Measurements from ENCODE around the gene SGPP2.

The SGPP2 gene

GRCh38 chr2:222566229-222566628, 141.9 kb downstream of the SGPP2 start:
- Histone ChIP-seq H3K36me3 (ENCODE audit: insufficient read depth, low read length) (peaks cover 38% of the 10 kb centered on the region; the same call in 1 of the 2 replicates), H3K4me3 (ENCODE audit: low read depth in 1 of 2, low read length in 2 of 2) (no peak overlapping the region), H3K79me2 (ENCODE audit: insufficient read depth, low read length) (no peaks in the 10 kb centered on the region), H3K4me2 (ENCODE audit: insufficient read depth, low read length) (no peak overlapping the region), H3K27me3 (ENCODE audit: insufficient read depth, low read length, poor library complexity) (no peaks in the 10 kb centered on the region), H4K20me1 (ENCODE audit: insufficient read depth, low read length) (no peaks in the 10 kb centered on the region), H3K9me3 (ENCODE audit: insufficient read depth, low read length, severe bottlenecking) (no peaks in the 10 kb centered on the region), H3K27ac (ENCODE audit: low read length) (no peak overlapping the region), H3K9ac (ENCODE audit: low read depth, low read length) (no peak overlapping the region), H3K4me1 (ENCODE audit: insufficient read depth, low read length) (no peaks in the 10 kb centered on the region), H2AFZ (ENCODE audit: low read depth, low read length) (no peak overlapping the region)
- ATAC-seq (ENCODE audit: insufficient read depth, low read depth) (no peak), DNase-seq (no peak)
- TF ChIP-seq CTCF (IDR thresholded peaks at IDR 0.05; ENCODE audit: borderline replicate concordance, extremely low read depth, low read length, poor library complexity, severe bottlenecking) (no peak), EZH2 (IDR thresholded peaks at IDR 0.05; ENCODE audit: borderline replicate concordance, low read depth, low read length, severe bottlenecking) (no peak)

- TF ChIP-seq CTCF (IDR thresholded peaks at IDR 0.05; ENCODE audit: borderline replicate concordance, extremely low read depth, low read length, poor library complexity, severe bottlenecking) (no peak), EZH2 (IDR thresholded peaks at IDR 0.05; ENCODE audit: borderline replicate concordance, low read depth, low read length, severe bottlenecking) (no peak)
- peaks cover 56% of the 10 kb centered on the region for H3K36me3 ChIP-seq (ENCODE audit: insufficient read depth, low read length)
Measured at GRCh38 chr2:222568865-222569264, 144.5 kb downstream of the SGPP2 start.

GRCh38 chr2:222569826-222570225, 145.5 kb downstream of the SGPP2 start:
- no peak overlapping the region for H3K4me2 ChIP-seq (ENCODE audit: insufficient read depth, low read length)
- H3K4me1 ChIP-seq (ENCODE audit: insufficient read depth, low read length) = no peaks in the 10 kb centered on the region
- no peak for DNase-seq
- no peaks in the 10 kb centered on the region for H4K20me1 ChIP-seq (ENCODE audit: insufficient read depth, low read length)
- H3K9me3 ChIP-seq (ENCODE audit: insufficient read depth, low read length, severe bottlenecking) = no peaks in the 10 kb centered on the region
- no peak for ATAC-seq (ENCODE audit: insufficient read depth, low read depth)
- H3K27me3 ChIP-seq (ENCODE audit: insufficient read depth, low read length, poor library complexity) = no peaks in the 10 kb centered on the region
- no peaks in the 10 kb centered on the region for H3K79me2 ChIP-seq (ENCODE audit: insufficient read depth, low read length)
- peaks cover 63% of the 10 kb centered on the region for H3K36me3 ChIP-seq (ENCODE audit: insufficient read depth, low read length)
- H3K27ac ChIP-seq (ENCODE audit: low read length) = no peak overlapping the region
- TF ChIP-seq CTCF (IDR thresholded peaks at IDR 0.05; ENCODE audit: borderline replicate concordance, extremely low read depth, low read length, poor library complexity, severe bottlenecking) = no peak
- no peak for TF ChIP-seq EZH2 (IDR thresholded peaks at IDR 0.05; ENCODE audit: borderline replicate concordance, low read depth, low read length, severe bottlenecking)
- H3K9ac ChIP-seq (ENCODE audit: low read depth, low read length) = no peak overlapping the region
- H2AFZ ChIP-seq (ENCODE audit: low read depth, low read length) = no peak overlapping the region
- no peak overlapping the region for H3K4me3 ChIP-seq (ENCODE audit: low read depth in 1 of 2, low read length in 2 of 2)

More at GRCh38 chr2:222568865-222569264, 144.5 kb downstream of the SGPP2 start:
- DNase-seq (no peak), ATAC-seq (ENCODE audit: insufficient read depth, low read depth) (no peak)
- Histone ChIP-seq H3K79me2 (ENCODE audit: insufficient read depth, low read length) (no peaks in the 10 kb centered on the region), H3K27ac (ENCODE audit: low read length) (no peak overlapping the region), H4K20me1 (ENCODE audit: insufficient read depth, low read length) (no peaks in the 10 kb centered on the region), H3K4me3 (ENCODE audit: low read depth in 1 of 2, low read length in 2 of 2) (no peak overlapping the region), H3K9ac (ENCODE audit: low read depth, low read length) (no peak overlapping the region), H3K4me2 (ENCODE audit: insufficient read depth, low read length) (no peak overlapping the region), H3K4me1 (ENCODE audit: insufficient read depth, low read length) (no peaks in the 10 kb centered on the region), H2AFZ (ENCODE audit: low read depth, low read length) (no peak overlapping the region), H3K27me3 (ENCODE audit: insufficient read depth, low read length, poor library complexity) (no peaks in the 10 kb centered on the region), H3K9me3 (ENCODE audit: insufficient read depth, low read length, severe bottlenecking) (no peaks in the 10 kb centered on the region)

- Histone ChIP-seq H3K4me1 (ENCODE audit: insufficient read depth, low read length) (no peaks in the 10 kb centered on the region), H2AFZ (ENCODE audit: low read depth, low read length) (no peak overlapping the region), H4K20me1 (ENCODE audit: insufficient read depth, low read length) (no peaks in the 10 kb centered on the region), H3K79me2 (ENCODE audit: insufficient read depth, low read length) (no peaks in the 10 kb centered on the region), H3K4me2 (ENCODE audit: insufficient read depth, low read length) (no peak overlapping the region), H3K4me3 (ENCODE audit: low read depth in 1 of 2, low read length in 2 of 2) (no peak overlapping the region), H3K9me3 (ENCODE audit: insufficient read depth, low read length, severe bottlenecking) (no peaks in the 10 kb centered on the region), H3K27ac (ENCODE audit: low read length) (no peak overlapping the region; the same call in 1 of the 2 replicates), H3K27me3 (ENCODE audit: insufficient read depth, low read length, poor library complexity) (no peaks in the 10 kb centered on the region), H3K36me3 (ENCODE audit: insufficient read depth, low read length) (peaks cover 66% of the 10 kb centered on the region), H3K9ac (ENCODE audit: low read depth, low read length) (no peak overlapping the region)
- TF ChIP-seq EZH2 (IDR thresholded peaks at IDR 0.05; ENCODE audit: borderline replicate concordance, low read depth, low read length, severe bottlenecking) (no peak), CTCF (IDR thresholded peaks at IDR 0.05; ENCODE audit: borderline replicate concordance, extremely low read depth, low read length, poor library complexity, severe bottlenecking) (no peak)
- no peak for DNase-seq
- peak; percentile 76 for ATAC-seq (ENCODE audit: insufficient read depth, low read depth)
Measured at GRCh38 chr2:222572264-222572721, 147.9 kb downstream of the SGPP2 start.
